HEK293 (cell line): ENCODE measurements around the gene ACAD8.

Experiments
- YY2 ChIP-seq: fragments of 450-650 bp; formaldehyde crosslinking; IDR thresholded peaks from 2 replicates; pipeline ENCODE4 v1.5.1; 2016; ENCODE audit warnings: missing biosample characterization, missing genetic modification characterization
- TF ChIP-seq, protein P1 (sequence below): fragments of 450-650 bp; formaldehyde crosslinking; IDR thresholded peaks from 2 replicates; pipeline ENCODE4 v1.5.1; 2016; ENCODE audit warnings: missing biosample characterization, missing genetic modification characterization

DNA sequence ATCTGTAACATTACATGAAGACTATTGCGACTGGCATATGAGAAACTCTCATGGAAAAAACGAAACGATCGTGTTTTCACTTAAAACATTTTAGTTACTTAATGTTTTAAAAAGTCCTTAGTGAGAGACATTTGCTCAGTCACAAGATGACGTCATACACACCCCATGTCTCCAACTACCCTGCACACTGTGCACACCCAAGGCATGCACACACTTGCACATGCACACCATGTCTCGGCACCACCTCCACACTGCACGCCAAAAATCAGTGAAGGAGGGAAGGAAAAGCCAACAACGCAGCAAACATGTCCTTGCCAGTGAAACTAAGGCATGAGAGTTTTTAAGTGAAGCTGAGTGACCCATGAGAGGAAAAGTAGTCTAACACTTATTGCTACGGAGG, 47.6 kb upstream of the ACAD8 start:
- TF ChIP-seq YY2 (tag by site-specific recombination), result no peak
- TF ChIP-seq, protein P1, sequence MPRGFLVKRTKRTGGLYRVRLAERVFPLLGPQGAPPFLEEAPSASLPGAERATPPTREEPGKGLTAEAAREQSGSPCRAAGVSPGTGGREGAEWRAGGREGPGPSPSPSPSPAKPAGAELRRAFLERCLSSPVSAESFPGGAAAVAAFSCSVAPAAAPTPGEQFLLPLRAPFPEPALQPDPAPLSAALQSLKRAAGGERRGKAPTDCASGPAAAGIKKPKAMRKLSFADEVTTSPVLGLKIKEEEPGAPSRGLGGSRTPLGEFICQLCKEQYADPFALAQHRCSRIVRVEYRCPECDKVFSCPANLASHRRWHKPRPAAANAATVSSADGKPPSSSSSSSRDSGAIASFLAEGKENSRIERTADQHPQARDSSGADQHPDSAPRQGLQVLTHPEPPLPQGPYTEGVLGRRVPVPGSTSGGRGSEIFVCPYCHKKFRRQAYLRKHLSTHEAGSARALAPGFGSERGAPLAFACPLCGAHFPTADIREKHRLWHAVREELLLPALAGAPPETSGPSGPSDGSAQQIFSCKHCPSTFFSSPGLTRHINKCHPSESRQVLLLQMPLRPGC (tag by site-specific recombination), result no peak
